GM23248 (cell line): ENCODE measurements around the gene RAB6B.

ENCODE experiments used
- EZH2 ChIP-seq: fragments of 200-600 bp; sonication (generic); IDR thresholded peaks from 2 replicates; pipeline ENCODE4 v1.6.1; 2018; ENCODE audit warnings: antibody characterized with exemption, mild to moderate bottlenecking; ENCODE audit not compliant: insufficient read depth, poor library complexity, severe bottlenecking
- EZH2phosphoT487 ChIP-seq: fragments of 200-600 bp; sonication (generic); IDR thresholded peaks from 2 replicates; pipeline ENCODE4 v1.6.1; 2018; ENCODE audit warnings: antibody characterized with exemption, moderate library complexity, mild to moderate bottlenecking, low read depth; ENCODE audit not compliant: insufficient read depth

DNA sequence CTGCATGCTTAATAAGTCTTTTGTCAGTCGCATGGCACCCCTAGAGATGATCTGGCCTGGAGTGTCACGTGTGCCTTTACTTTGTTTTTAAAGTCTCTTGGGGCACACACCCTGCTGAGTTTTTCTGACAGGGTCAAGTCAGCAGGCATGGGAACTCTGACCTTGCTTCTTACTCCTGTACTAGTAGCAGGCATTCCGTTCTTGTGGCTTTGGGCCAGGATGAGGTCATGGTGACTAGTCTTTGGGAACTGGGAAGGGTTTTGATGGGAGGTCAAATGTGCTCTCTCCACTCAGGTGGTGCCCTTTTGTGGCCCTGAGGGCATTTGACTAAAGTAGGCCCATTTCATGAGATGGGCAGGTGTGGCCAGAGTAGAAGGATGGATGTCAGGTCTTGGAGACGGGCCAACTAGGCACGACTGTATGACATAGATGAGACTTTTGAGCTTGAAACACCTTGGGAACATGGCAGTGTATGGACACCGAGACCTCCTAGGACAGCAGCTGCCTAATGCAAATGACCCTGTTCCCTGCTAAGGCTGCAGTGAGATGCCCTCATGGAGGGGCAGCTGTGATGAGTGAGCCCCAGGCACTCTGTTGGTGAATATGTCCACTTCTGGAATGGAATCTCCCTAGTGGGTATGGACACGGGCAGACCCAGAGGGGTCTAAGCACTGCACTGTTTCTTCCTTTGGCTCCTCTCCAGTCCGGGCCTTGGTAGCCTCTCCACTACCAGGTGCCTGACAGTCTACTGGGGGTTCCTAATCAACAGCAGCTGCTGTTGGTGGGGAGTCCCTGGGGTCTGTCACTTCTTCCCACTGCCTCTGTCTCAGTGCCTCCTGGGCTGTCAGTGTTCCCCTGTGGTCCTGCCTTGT is 73.7 kb downstream of the RAB6B start:
- TF ChIP-seq EZH2phosphoT487 (no peak), EZH2 (no peak)
